ENCODE results near the gene ALPI. TPM values are rescaled to one million over a fixed set of nuclear protein-coding genes. Genes with fewer than 3 reads are reported as not detected.

The ALPI gene
- total RNA-seq, 2 experiments from 2014 or later: not detected

DNA sequence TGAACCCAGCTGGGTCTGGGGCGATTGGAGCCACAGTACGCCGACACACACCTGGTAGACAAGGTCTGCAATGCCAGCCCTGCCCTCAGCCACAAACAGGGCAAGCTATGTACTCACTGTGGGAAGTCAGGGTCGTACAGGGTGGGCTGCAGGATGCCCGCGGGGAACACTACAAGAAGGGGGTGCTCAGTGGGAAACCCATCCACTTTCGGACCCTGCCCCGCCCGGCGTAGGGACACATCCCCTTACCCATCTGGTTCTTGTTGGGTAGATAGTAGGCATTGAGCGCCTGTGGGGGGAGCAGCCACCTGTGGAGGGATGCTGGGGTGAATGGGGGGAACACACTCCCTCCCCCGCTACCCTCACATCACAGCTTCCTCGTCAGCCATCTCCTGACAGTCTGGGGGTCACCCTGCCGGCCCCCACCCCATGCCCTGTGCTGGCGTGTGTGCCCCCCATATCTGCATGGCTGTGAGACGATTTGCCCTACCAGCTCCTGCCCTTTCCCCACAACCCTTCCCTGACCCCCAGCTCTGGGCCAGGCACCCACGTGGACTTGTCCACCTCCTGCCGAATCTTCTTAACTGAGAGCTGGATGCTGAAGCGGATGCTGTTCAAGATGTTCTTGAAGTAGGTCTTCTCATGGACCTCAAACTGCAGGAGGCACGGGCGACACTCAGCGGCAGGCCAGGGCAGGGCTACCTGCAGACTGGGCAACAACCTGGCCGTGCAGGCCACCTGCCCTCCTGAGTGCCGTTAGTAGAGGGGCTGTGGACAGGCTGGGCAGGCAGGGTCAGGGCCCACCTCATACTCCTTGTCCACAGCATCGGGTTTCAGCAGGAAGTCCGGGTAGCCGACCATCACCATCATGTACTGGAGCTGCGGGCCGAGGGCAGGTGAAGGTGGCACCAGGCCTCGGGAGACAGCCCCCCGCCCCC is 26.6 kb downstream of the ALPI start:
- CTCF ChIA-PET: no interaction called here
- intact Hi-C loops (cut with DNase I, micrococcal nuclease): no loop called here
- no peak overlapping the region for H3K27ac Mint-ChIP-seq
- H3K27ac ChIP-seq (ENCODE audit: low read depth in 1 of 2, low read length in 2 of 2): no peak overlapping the region
- H3K4me3 ChIP-seq (ENCODE audit: low read length): no peak overlapping the region
- H3K36me3 Mint-ChIP-seq (ENCODE audit: low read depth): no peaks in the 10 kb centered on the region
- TF ChIP-seq, protein P1, sequence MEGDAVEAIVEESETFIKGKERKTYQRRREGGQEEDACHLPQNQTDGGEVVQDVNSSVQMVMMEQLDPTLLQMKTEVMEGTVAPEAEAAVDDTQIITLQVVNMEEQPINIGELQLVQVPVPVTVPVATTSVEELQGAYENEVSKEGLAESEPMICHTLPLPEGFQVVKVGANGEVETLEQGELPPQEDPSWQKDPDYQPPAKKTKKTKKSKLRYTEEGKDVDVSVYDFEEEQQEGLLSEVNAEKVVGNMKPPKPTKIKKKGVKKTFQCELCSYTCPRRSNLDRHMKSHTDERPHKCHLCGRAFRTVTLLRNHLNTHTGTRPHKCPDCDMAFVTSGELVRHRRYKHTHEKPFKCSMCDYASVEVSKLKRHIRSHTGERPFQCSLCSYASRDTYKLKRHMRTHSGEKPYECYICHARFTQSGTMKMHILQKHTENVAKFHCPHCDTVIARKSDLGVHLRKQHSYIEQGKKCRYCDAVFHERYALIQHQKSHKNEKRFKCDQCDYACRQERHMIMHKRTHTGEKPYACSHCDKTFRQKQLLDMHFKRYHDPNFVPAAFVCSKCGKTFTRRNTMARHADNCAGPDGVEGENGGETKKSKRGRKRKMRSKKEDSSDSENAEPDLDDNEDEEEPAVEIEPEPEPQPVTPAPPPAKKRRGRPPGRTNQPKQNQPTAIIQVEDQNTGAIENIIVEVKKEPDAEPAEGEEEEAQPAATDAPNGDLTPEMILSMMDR (IDR thresholded peaks at IDR 0.05): no peak
- H3K27me3 ChIP-seq (ENCODE audit: control insufficient read depth in 1 of 2, insufficient read depth in 2 of 2, low read length in 2 of 2): peaks cover 19 to 28% of the 10 kb centered on the region in 2 experiments
- no peak overlapping the region for H3K4me3 Mint-ChIP-seq
- DNase-seq (peak in 1 of 14 experiments; percentile 3), ATAC-seq (ENCODE audit: poor library complexity) (no peak)
- POLR2A ChIA-PET: no interaction called here
- no peaks in the 10 kb centered on the region for H3K36me3 ChIP-seq (ENCODE audit: insufficient read depth, low read length)
- peaks cover 22% of the 10 kb centered on the region for H3K27me3 Mint-ChIP-seq
- H3K9me3 ChIP-seq (ENCODE audit: control insufficient read depth in 1 of 2, insufficient read depth in 1 of 2, low read length in 2 of 2): peaks cover 0 to 12% of the 10 kb centered on the region in 2 experiments
- no peaks in the 10 kb centered on the region for H3K9me3 Mint-ChIP-seq
- H3K4me1 Mint-ChIP-seq (ENCODE audit: low read depth): peaks cover 12% of the 10 kb centered on the region
- peaks cover 8% of the 10 kb centered on the region for H3K4me1 ChIP-seq (ENCODE audit: insufficient read depth, low read length)

DNA sequence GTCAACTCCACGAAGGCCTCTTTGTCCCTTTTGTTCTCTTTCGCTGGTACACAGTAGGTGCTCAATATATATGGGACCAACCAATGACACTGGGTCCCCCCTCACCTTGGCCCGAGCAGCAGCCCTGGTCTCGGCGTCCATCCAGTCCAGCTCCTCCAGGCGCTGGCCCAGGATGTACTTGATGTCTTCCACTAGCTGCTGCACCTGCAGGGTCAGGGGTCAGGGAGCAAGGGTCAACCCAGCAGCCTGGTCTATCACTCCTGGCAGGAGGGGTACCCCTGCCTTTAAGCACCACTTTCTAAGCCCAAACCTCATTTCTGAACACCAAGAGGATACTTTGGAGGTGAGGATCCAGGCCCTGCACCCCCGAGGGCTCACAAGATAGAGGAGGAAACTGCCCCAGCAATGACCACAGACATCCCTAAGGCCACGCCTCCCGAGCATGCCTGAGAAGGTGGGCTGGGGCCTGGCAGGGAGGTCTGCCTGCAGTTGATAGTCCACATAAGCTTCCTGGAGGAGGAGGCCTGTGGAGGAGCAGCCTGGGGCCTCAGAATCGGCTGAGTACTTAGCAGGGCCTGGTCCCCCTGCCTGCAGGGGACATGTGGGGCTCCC is 27.5 kb downstream of the ALPI start:
- Histone ChIP-seq H3K36me3 (ENCODE audit: insufficient read depth, low read length) (no peaks in the 10 kb centered on the region), H3K9me3 (ENCODE audit: control insufficient read depth in 1 of 2, insufficient read depth in 1 of 2, low read length in 2 of 2) (peaks cover 0 to 12% of the 10 kb centered on the region in 2 experiments), H3K4me1 (ENCODE audit: insufficient read depth, low read length) (peaks cover 8% of the 10 kb centered on the region), H3K27ac (ENCODE audit: low read depth in 1 of 2, low read length in 2 of 2) (no peak overlapping the region), H3K27me3 (ENCODE audit: control insufficient read depth in 1 of 2, insufficient read depth in 2 of 2, low read length in 2 of 2) (peaks cover 23 to 33% of the 10 kb centered on the region in 2 experiments), H3K4me3 (ENCODE audit: low read length) (no peak overlapping the region)
- peaks cover 12% of the 10 kb centered on the region for H3K4me1 Mint-ChIP-seq (ENCODE audit: low read depth)
- ATAC-seq (ENCODE audit: poor library complexity) (no peak), DNase-seq (peak in 1 of 14 experiments; percentile 1)
- POLR2A ChIA-PET: no interaction called here
- H3K27me3 Mint-ChIP-seq: peaks cover 27% of the 10 kb centered on the region
- no peak overlapping the region for H3K27ac Mint-ChIP-seq
- H3K9me3 Mint-ChIP-seq: no peaks in the 10 kb centered on the region
- CTCF ChIA-PET: no interaction called here
- H3K36me3 Mint-ChIP-seq (ENCODE audit: low read depth): no peaks in the 10 kb centered on the region
- intact Hi-C loops (cut with DNase I, micrococcal nuclease): no loop called here
- TF ChIP-seq, protein P1 (IDR thresholded peaks at IDR 0.05): no peak
- H3K4me3 Mint-ChIP-seq: no peak overlapping the region

DNA sequence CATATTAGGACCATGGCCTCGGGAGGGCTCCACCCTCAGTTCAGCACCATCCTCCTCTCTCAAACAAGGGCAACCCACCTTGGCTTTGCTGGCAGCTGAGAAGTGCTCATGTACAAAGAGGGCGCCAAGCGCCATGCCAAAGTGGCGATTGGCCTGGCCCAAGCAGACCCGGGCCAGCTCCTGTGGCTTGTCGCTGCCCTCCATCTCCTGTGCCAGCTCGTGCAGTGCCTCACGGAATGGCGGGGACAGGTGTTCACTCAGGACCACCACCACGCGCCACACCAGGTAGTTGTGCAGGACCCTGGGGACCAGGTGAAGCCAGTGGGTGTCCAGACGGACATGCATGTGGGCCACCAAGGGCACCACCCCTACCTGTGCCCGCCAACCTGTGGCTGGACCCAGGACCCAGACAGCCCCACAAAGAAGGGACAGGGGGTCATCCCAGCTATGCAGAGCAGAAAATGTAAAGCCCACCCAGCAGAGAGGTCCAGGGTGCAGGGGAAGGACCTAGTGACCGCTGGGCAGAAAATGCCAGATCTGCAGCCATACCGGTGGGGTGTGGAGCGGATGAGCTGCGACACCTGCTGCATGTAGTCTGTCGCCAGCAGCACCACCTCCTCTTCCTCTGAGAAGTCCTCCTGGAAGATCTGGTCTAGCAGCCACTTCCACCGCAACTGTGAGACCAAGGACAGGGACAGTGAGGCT is 28.1 kb downstream of the ALPI start:
- H3K27me3 Mint-ChIP-seq: peaks cover 34% of the 10 kb centered on the region
- H3K27ac Mint-ChIP-seq: no peak overlapping the region
- no peak overlapping the region for H3K4me3 Mint-ChIP-seq

More for the DNA sequence above, 28.1 kb downstream of the ALPI start:
- ATAC-seq (ENCODE audit: poor library complexity) (no peak), DNase-seq (peak in 1 of 14 experiments; percentile 2)
- TF ChIP-seq, protein P1 (IDR thresholded peaks at IDR 0.05): no peak
- Histone ChIP-seq H3K27ac (ENCODE audit: low read depth in 1 of 2, low read length in 2 of 2) (no peak overlapping the region), H3K9me3 (ENCODE audit: control insufficient read depth in 1 of 2, insufficient read depth in 1 of 2, low read length in 2 of 2) (peaks cover 0 to 12% of the 10 kb centered on the region in 2 experiments), H3K27me3 (ENCODE audit: control insufficient read depth in 1 of 2, insufficient read depth in 2 of 2, low read length in 2 of 2) (peaks cover 26 to 40% of the 10 kb centered on the region in 2 experiments), H3K4me3 (ENCODE audit: low read length) (no peak overlapping the region), H3K36me3 (ENCODE audit: insufficient read depth, low read length) (no peaks in the 10 kb centered on the region), H3K4me1 (ENCODE audit: insufficient read depth, low read length) (peaks cover 8% of the 10 kb centered on the region)
- intact Hi-C loops (cut with DNase I, micrococcal nuclease): no loop called here
- ChIA-PET CTCF (no interaction called here), POLR2A (no interaction called here)
- Mint-ChIP-seq H3K9me3 (no peaks in the 10 kb centered on the region), H3K4me1 (ENCODE audit: low read depth) (peaks cover 17% of the 10 kb centered on the region), H3K36me3 (ENCODE audit: low read depth) (no peaks in the 10 kb centered on the region)

All from CD4-positive, alpha-beta T cell (primary cell).